Vagina (tissue), 2 donors: ENCODE measurements around the gene IFIT3. TPM values are rescaled to one million over a fixed set of nuclear protein-coding genes. Genes with fewer than 3 reads are reported as not detected.
A peak's percentile ranks its signal among the peaks of the same experiment; 100 is the strongest.

ENCODE experiments used
- DNase-seq, 2 donors: peaks; one replicate each; pipeline ENCODE4 v3.0.0-alpha.2; 2017; ENCODE audit errors: extremely low spot score in 2 of 2
- H3K27ac ChIP-seq: fragments of 200-600 bp; sonication (generic); one replicate; pipeline ENCODE4 v1.5.1; 2019
- H3K27me3 ChIP-seq: fragments of 200-600 bp; sonication (generic); one replicate; pipeline ENCODE4 v1.5.1; 2019
- H3K36me3 ChIP-seq, 2 donors: fragments of 200-600 bp; sonication (generic); one replicate each; pipeline ENCODE4 v1.5.1; 2017 to 2019
- H3K4me1 ChIP-seq: fragments of 200-600 bp; sonication (generic); one replicate; pipeline ENCODE4 v1.5.1; 2019
- H3K4me3 ChIP-seq, 2 donors: fragments of 200-600 bp; sonication (generic); 1 replicate in 1 of 2; 2 replicates in 1 of 2; pipeline ENCODE4 v1.5.1; 2016 to 2019
- H3K9me3 ChIP-seq: fragments of 200-600 bp; sonication (generic); one replicate; pipeline ENCODE4 v1.5.1; 2019
- CTCF ChIP-seq, 3 experiments: fragments of 450-650 bp in 2 of 3; fragments of 200-600 bp in 1 of 3; sonication (generic) in 1 of 3; IDR thresholded peaks; one replicate each; pipeline ENCODE4 v1.5.1; 2017 to 2019; ENCODE audit warnings: antibody characterized with exemption in 3 of 3, mild to moderate bottlenecking in 2 of 3, moderate library complexity in 2 of 3
- POLR2A ChIP-seq, 2 donors: fragments of 450-650 bp; IDR thresholded peaks; one replicate each; pipeline ENCODE4 v1.6.1; 2017; ENCODE audit warnings: antibody characterized with exemption in 2 of 2, mild to moderate bottlenecking in 2 of 2, moderate library complexity in 2 of 2
- POLR2AphosphoS5 ChIP-seq, 2 donors: sonication (generic); formaldehyde crosslinking; IDR thresholded peaks; one replicate each; pipeline ENCODE4 v1.9.0; 2017; ENCODE audit warnings: antibody characterized with exemption in 2 of 2, mild to moderate bottlenecking in 2 of 2, low read depth in 1 of 2; ENCODE audit not compliant: insufficient read depth in 1 of 2
- intact Hi-C: fragments of 100-400 bp; cut with DNase I; formaldehyde crosslinking; loops from one replicate; pipeline ENCODE4 v1.15.1; 2023
- total RNA-seq: library from RNA; depleted of rRNA; stranded (reverse); fragments of >200 nt; gene quantifications from one replicate; pipeline ENCODE4 v1.2.3, GENCODE V29; 2016

Gene IFIT3
- total RNA-seq, 1 donor from 2014 or later: 6.1 TPM

GRCh38 chr10:89294721-89295239, 33.0 kb upstream of the IFIT3 start:
- Histone ChIP-seq H3K9me3 (no peaks in the 10 kb centered on the region), H3K27me3 (no peaks in the 10 kb centered on the region), H3K36me3 (no peaks in the 10 kb centered on the region), H3K27ac (peak overlapping the region; percentile 71), H3K4me1 (peaks cover 25% of the 10 kb centered on the region), H3K4me3 (no peak overlapping the region)
- TF ChIP-seq POLR2AphosphoS5 (IDR thresholded peaks at IDR 0.05; ENCODE audit: insufficient read depth in 1 of 2, low read depth in 1 of 2) (no peak), CTCF (IDR thresholded peaks at IDR 0.05) (no peak), POLR2A (IDR thresholded peaks at IDR 0.05) (no peak)
- DNase-seq: no peak
- intact Hi-C loops: no loop called here

GRCh38 chr10:89295597-89295996, 32.2 kb upstream of the IFIT3 start:
- intact Hi-C loops: no loop called here
- no peak for DNase-seq
- no peaks in the 10 kb centered on the region for H3K36me3 ChIP-seq
- H3K4me1 ChIP-seq: peaks cover 26% of the 10 kb centered on the region
- H3K27me3 ChIP-seq: no peaks in the 10 kb centered on the region
- TF ChIP-seq POLR2AphosphoS5 (IDR thresholded peaks at IDR 0.05; ENCODE audit: insufficient read depth in 1 of 2, low read depth in 1 of 2) (peak in 1 of 2 donors; percentile 40), POLR2A (IDR thresholded peaks at IDR 0.05) (no peak)
- H3K9me3 ChIP-seq: no peaks in the 10 kb centered on the region
- peak overlapping the region; percentile 71 for H3K27ac ChIP-seq
- H3K4me3 ChIP-seq: no peak overlapping the region

- Histone ChIP-seq H3K27me3 (no peaks in the 10 kb centered on the region), H3K9me3 (no peaks in the 10 kb centered on the region), H3K4me1 (peaks cover 33% of the 10 kb centered on the region), H3K36me3 (no peaks in the 10 kb centered on the region), H3K4me3 (no peak overlapping the region), H3K27ac (peak overlapping the region; percentile 71)
- TF ChIP-seq CTCF (IDR thresholded peaks at IDR 0.05): no peak
- peak in 1 of 2 donors; percentile 87 for TF ChIP-seq POLR2AphosphoS5 (IDR thresholded peaks at IDR 0.05; ENCODE audit: insufficient read depth in 1 of 2, low read depth in 1 of 2)
- no peak for DNase-seq
- intact Hi-C loops: no loop called here
These were observed 31.6 kb upstream of the IFIT3 start for GRCh38 chr10:89296220-89296648.

GRCh38 chr10:89297356-89297755, 30.4 kb upstream of the IFIT3 start:
- peak overlapping the region; percentile 71 for H3K27ac ChIP-seq
- no peak for TF ChIP-seq CTCF (IDR thresholded peaks at IDR 0.05)
- TF ChIP-seq POLR2A (IDR thresholded peaks at IDR 0.05): no peak
- TF ChIP-seq POLR2AphosphoS5 (IDR thresholded peaks at IDR 0.05; ENCODE audit: insufficient read depth in 1 of 2, low read depth in 1 of 2): no peak
- H3K27me3 ChIP-seq: no peaks in the 10 kb centered on the region
- no peaks in the 10 kb centered on the region for H3K36me3 ChIP-seq
- peaks cover 36% of the 10 kb centered on the region for H3K4me1 ChIP-seq
- no peaks in the 10 kb centered on the region for H3K9me3 ChIP-seq
- intact Hi-C loops: no loop called here
- no peak for DNase-seq
- H3K4me3 ChIP-seq: no peak overlapping the region

- Histone ChIP-seq H3K4me1 (peaks cover 40% of the 10 kb centered on the region), H3K36me3 (no peaks in the 10 kb centered on the region), H3K9me3 (no peaks in the 10 kb centered on the region), H3K27me3 (no peaks in the 10 kb centered on the region), H3K27ac (peak overlapping the region; percentile 21), H3K4me3 (no peak overlapping the region)
- DNase-seq: no peak
- no peak for TF ChIP-seq CTCF (IDR thresholded peaks at IDR 0.05)
- TF ChIP-seq POLR2AphosphoS5 (IDR thresholded peaks at IDR 0.05; ENCODE audit: insufficient read depth in 1 of 2, low read depth in 1 of 2): no peak
- no peak for TF ChIP-seq POLR2A (IDR thresholded peaks at IDR 0.05)
- intact Hi-C loops: no loop called here
These were observed 30.0 kb upstream of the IFIT3 start for GRCh38 chr10:89297791-89298190.
